SK-N-SH (cell line): ENCODE measurements around the gene CDH13.

Experiments
- CTCF ChIP-seq: fragments of 200-600 bp; sonication (generic); IDR thresholded peaks from 2 replicates; pipeline ENCODE4 v1.6.1; 2017; ENCODE audit warnings: antibody characterized with exemption, mild to moderate bottlenecking, moderate library complexity
- EP300 ChIP-seq, 2 experiments: IDR thresholded peaks; 2 replicates each; pipeline versions ENCODE4 v1.4.0 to v1.6.1; 2012; ENCODE audit warnings: borderline replicate concordance in 1 of 2, low read depth in 1 of 2, low read length in 1 of 2
- GABPA ChIP-seq: IDR thresholded peaks from 2 replicates; pipeline ENCODE4 v1.4.0; 2012; ENCODE audit warnings: low read depth, mild to moderate bottlenecking
- GATA2 ChIP-seq: sonication (generic); formaldehyde crosslinking; IDR thresholded peaks from 2 replicates; pipeline ENCODE4 v1.5.0; 2020; ENCODE audit warnings: mild to moderate bottlenecking, missing genetic modification reagents
- MAX ChIP-seq: IDR thresholded peaks from 2 replicates; pipeline ENCODE4 v1.4.0; 2012; ENCODE audit warnings: low read depth
- MXI1 ChIP-seq: IDR thresholded peaks from 2 replicates; pipeline ENCODE4 v1.6.1; 2012; ENCODE audit warnings: mild to moderate bottlenecking, low read depth, low read length, improper control_type of control experiment
- NFIC ChIP-seq: IDR thresholded peaks from 2 replicates; pipeline ENCODE4 v1.4.0; 2012; ENCODE audit warnings: borderline replicate concordance
- PBX3 ChIP-seq: IDR thresholded peaks from 2 replicates; pipeline ENCODE4; 2012
- POLR2AphosphoS5 ChIP-seq: IDR thresholded peaks from 2 replicates; pipeline ENCODE4 v1.6.1; 2012; ENCODE audit warnings: low read depth, low read length
- RCOR1 ChIP-seq: fragments of 150-350 bp; IDR thresholded peaks from 2 replicates; pipeline ENCODE4 v1.6.1; 2017; ENCODE audit warnings: antibody characterized with exemption, low read length
- TAF1 ChIP-seq: IDR thresholded peaks from 2 replicates; pipeline ENCODE4 v1.6.1; 2012; ENCODE audit warnings: low read depth, mild to moderate bottlenecking, low read length, moderate library complexity, borderline replicate concordance
- USF1 ChIP-seq: IDR thresholded peaks from 2 replicates; pipeline ENCODE4 v1.4.0; 2012; ENCODE audit warnings: low read depth, borderline replicate concordance
- USF2 ChIP-seq: fragments of 150-350 bp; IDR thresholded peaks from 2 replicates; pipeline ENCODE4 v1.6.1; 2017; ENCODE audit warnings: antibody characterized with exemption, low read length, low read depth, borderline replicate concordance
- YY1 ChIP-seq: IDR thresholded peaks from 2 replicates; pipeline ENCODE4 v1.4.0; 2012; ENCODE audit warnings: low read depth, mild to moderate bottlenecking

GRCh38 chr16:83603723-83604570 is 977.2 kb downstream of the CDH13 start:
- TF ChIP-seq TAF1 (no peak), CTCF (no peak), USF2 (no peak), MXI1 (no peak), GATA2 (no peak), USF1 (no peak), RCOR1 (no peak), PBX3 (no peak), EP300 (IDR thresholded peaks at IDR 0.05; ENCODE audit: borderline replicate concordance in 1 of 2, low read depth in 1 of 2, low read length in 1 of 2) (no peak), POLR2AphosphoS5 (no peak), MAX (no peak), NFIC (no peak), YY1 (no peak), GABPA (no peak)
